ENCODE measurements around the gene PEMT.

The PEMT gene

GRCh38 chr17:17591355-17592298, at the start of gene PEMT (continued):
- TF ChIP-seq ZSCAN5A (tag by site-specific recombination; IDR thresholded peaks at IDR 0.05) (peak; percentile 81), ELK4 (IDR thresholded peaks at IDR 0.05; ENCODE audit: borderline replicate concordance, low read depth, low read length) (no peak; the same call in 1 of the 2 replicates), ZNF266 (tag by site-specific recombination; IDR thresholded peaks at IDR 0.05; ENCODE audit: low read depth) (no peak), ZBTB8A (tag by site-specific recombination; IDR thresholded peaks at IDR 0.05) (peak; percentile 65), SP2 (tag by site-specific recombination; IDR thresholded peaks at IDR 0.05) (peak; percentile 80), WT1 (tag by site-specific recombination; IDR thresholded peaks at IDR 0.05) (no peak; the same call in none of the 2 replicates), ZBTB44 (tag by site-specific recombination; IDR thresholded peaks at IDR 0.05) (peak; percentile 88), ZNF24 (tag by site-specific recombination; IDR thresholded peaks at IDR 0.05) (peak; percentile 92), ZNF148 (tag by site-specific recombination; IDR thresholded peaks at IDR 0.05; ENCODE audit: borderline replicate concordance) (0 out of 2 replicates have a peak, but pooled peaks have one; percentile 77), ZNF600 (tag by site-specific recombination; IDR thresholded peaks at IDR 0.05) (peak; percentile 33; the same call in 1 of the 2 replicates), PRDM4 (tag by site-specific recombination; IDR thresholded peaks at IDR 0.05) (peak; percentile 56; the same call in 1 of the 2 replicates), GFI1B (tag by site-specific recombination; IDR thresholded peaks at IDR 0.05) (no peak), ZNF146 (tag by site-specific recombination; IDR thresholded peaks at IDR 0.05) (peak; percentile 46; the same call in 1 of the 2 replicates), ZBTB20 (tag by site-specific recombination; IDR thresholded peaks at IDR 0.05) (peak; percentile 94; the same call in 1 of the 2 replicates), ZNF558 (tag by site-specific recombination; IDR thresholded peaks at IDR 0.05) (no peak; the same call in 1 of the 2 replicates), MEIS1 (CRISPR knock-in tag; IDR thresholded peaks at IDR 0.05; ENCODE audit: borderline replicate concordance) (no peak), ZNF645 (tag by site-specific recombination; IDR thresholded peaks at IDR 0.05) (no peak; the same call in 1 of the 2 replicates), ZNF654 (tag by site-specific recombination; IDR thresholded peaks at IDR 0.05; ENCODE audit: low read depth) (no peak; the same call in 1 of the 2 replicates), ZNF549 (tag by site-specific recombination; IDR thresholded peaks at IDR 0.05) (no peak), ZNF518A (tag by site-specific recombination; conservative IDR thresholded peaks at IDR 0.05; ENCODE audit: low read depth) (peak; percentile 86), ZNF629 (tag by site-specific recombination; IDR thresholded peaks at IDR 0.05) (peak; percentile 88), SCRT2 (tag by site-specific recombination; IDR thresholded peaks at IDR 0.05) (no peak)

Data from HEK293 (cell line).